ENCODE results near the gene TNFSF8. TPM values are rescaled to one million over a fixed set of nuclear protein-coding genes. Genes with fewer than 3 reads are reported as not detected.

Gene TNFSF8
- total RNA-seq, 1 donor from 2014 or later, result 1.0 TPM

GRCh38 chr9:114936581-114936980 is 6.2 kb upstream of the TNFSF8 start:
- Mint-ChIP-seq H3K36me3 (ENCODE audit: low read depth) (no peaks in the 10 kb centered on the region), H3K4me1 (peaks cover 7% of the 10 kb centered on the region), H3K27me3 (peaks cover 4% of the 10 kb centered on the region), H3K9me3 (no peaks in the 10 kb centered on the region), H3K27ac (no peak overlapping the region), H3K4me3 (no peak overlapping the region)
- POLR2A ChIA-PET, result no interaction called here
- TF ChIP-seq CTCF (IDR thresholded peaks at IDR 0.05), result no peak
- ATAC-seq (ENCODE audit: low read depth), result no peak
- CTCF ChIA-PET, result interaction anchor here (1.8 kb wide), 1 partner anchor 8 kb away, joined by 5 read pairs; no protein-coding TSS in a partner anchor
- intact Hi-C loops (cut with micrococcal nuclease), result no loop called here
- DNase-seq, result no peak

DNA sequence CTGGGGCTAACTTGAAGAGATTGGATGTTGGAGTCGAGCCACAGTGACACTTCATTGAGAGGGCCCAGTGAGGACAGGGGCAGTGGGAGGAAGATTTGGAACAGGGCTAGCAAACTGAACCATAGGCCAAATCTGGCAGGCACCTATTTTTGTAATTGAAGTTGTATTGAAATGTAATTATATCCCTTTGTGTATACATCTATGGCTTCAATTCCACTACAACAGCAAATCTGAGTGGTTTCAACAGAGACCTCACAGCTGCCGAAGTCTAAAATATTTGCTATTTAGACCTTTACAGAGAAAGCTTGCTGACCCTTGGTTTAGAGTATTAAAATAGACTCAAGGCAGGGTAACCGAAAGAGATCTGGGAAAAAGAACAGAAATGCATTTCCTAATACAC is 4.7 kb upstream of the TNFSF8 start:
- TF ChIP-seq CTCF (IDR thresholded peaks at IDR 0.05), result no peak
- no peak for ATAC-seq (ENCODE audit: low read depth)
- Mint-ChIP-seq H3K4me1 (peaks cover 17% of the 10 kb centered on the region), H3K36me3 (ENCODE audit: low read depth) (no peaks in the 10 kb centered on the region), H3K4me3 (no peak overlapping the region), H3K9me3 (no peaks in the 10 kb centered on the region), H3K27ac (no peak overlapping the region), H3K27me3 (peaks cover 4% of the 10 kb centered on the region)
- POLR2A ChIA-PET, result no interaction called here
- DNase-seq, result no peak
- CTCF ChIA-PET, result no interaction called here
- intact Hi-C loops (cut with micrococcal nuclease), result no loop called here

- ChIA-PET POLR2A (no interaction called here), CTCF (no interaction called here)
- Mint-ChIP-seq H3K4me3 (no peak overlapping the region), H3K27ac (no peak overlapping the region), H3K4me1 (peaks cover 34% of the 10 kb centered on the region), H3K36me3 (ENCODE audit: low read depth) (no peaks in the 10 kb centered on the region), H3K27me3 (peaks cover 5% of the 10 kb centered on the region), H3K9me3 (no peaks in the 10 kb centered on the region)
- intact Hi-C loops (cut with micrococcal nuclease), result no loop called here
- no peak for DNase-seq
- ATAC-seq (ENCODE audit: low read depth), result no peak
- no peak for TF ChIP-seq CTCF (IDR thresholded peaks at IDR 0.05)
These were observed 2.1 kb upstream of the TNFSF8 start for GRCh38 chr9:114932502-114932901.

DNA sequence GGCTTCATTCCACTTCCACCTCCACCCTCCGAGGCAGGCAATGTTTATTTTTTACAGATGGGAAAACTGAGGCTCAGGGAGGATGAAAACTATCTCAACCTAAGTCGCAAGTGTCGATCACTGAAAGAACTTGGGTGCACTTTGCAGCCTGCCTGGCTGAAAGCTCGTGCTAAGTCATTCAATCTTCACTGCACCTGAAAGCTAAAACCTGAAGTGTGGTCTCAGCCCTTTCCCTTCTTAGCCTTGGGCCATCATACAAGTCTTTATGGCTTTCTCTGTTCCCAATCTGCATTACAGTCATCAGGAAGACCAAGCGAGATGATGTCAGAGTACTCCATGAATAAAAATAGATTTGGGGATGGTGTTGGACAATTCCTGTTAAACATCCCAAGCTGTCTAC is 1.0 kb upstream of the TNFSF8 start:
- ATAC-seq (ENCODE audit: low read depth) (no peak), DNase-seq (no peak)
- H3K27ac Mint-ChIP-seq, result no peak overlapping the region
- H3K9me3 Mint-ChIP-seq, result no peaks in the 10 kb centered on the region
- no peaks in the 10 kb centered on the region for H3K36me3 Mint-ChIP-seq (ENCODE audit: low read depth)
- ChIA-PET POLR2A (no interaction called here), CTCF (no interaction called here)
- peaks cover 10% of the 10 kb centered on the region for H3K27me3 Mint-ChIP-seq
- intact Hi-C loops (cut with micrococcal nuclease), result no loop called here
- peaks cover 39% of the 10 kb centered on the region for H3K4me1 Mint-ChIP-seq
- no peak overlapping the region for H3K4me3 Mint-ChIP-seq
- no peak for TF ChIP-seq CTCF (IDR thresholded peaks at IDR 0.05)

DNA sequence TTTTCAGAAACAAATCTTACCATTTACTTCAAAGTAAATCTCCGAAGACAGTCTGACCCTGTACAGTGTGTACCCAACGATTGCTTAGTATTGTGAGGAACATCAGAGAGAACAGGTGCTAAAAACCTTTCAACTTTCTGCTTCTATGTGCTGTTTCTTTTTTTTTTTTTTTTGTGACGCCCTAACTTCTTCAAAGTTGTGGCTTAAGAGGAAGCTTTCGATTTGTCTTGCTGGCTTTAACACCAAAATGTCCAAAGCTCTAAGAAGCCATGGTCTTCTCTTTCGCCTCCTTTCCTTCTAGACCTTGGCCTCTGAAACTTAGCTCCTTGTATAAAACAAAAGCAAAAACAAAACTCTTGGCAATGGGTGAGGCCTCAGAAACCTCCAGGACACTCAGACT is 1.2 kb downstream of the TNFSF8 start:
- POLR2A ChIA-PET, result interaction anchor here (0.6 to 1.6 kb wide), 9 partner anchors 14 to 560 kb away, joined by 3 to 6 read pairs (median 3); no protein-coding TSS in a partner anchor
- Mint-ChIP-seq H3K27ac (peak overlapping the region; percentile 91), H3K36me3 (ENCODE audit: low read depth) (no peaks in the 10 kb centered on the region), H3K27me3 (peaks cover 14% of the 10 kb centered on the region), H3K9me3 (no peaks in the 10 kb centered on the region), H3K4me1 (peaks cover 58% of the 10 kb centered on the region), H3K4me3 (peak overlapping the region; percentile 80)
- peak; percentile 47 for ATAC-seq (ENCODE audit: low read depth)
- CTCF ChIA-PET, result interaction anchor here (1.2 to 1.9 kb wide), 4 partner anchors 8 to 144 kb away, joined by 3 to 5 read pairs (median 4); no protein-coding TSS in a partner anchor
- no peak for TF ChIP-seq CTCF (IDR thresholded peaks at IDR 0.05)
- no peak for DNase-seq
- intact Hi-C loops (cut with micrococcal nuclease), result loop anchor here (2.0 to 5.0 kb wide), 2 partner anchors 20 to 37 kb away; no protein-coding TSS in a partner anchor

All from activated B cell treated with CpG ODN at 0.5 μM for 24 hours (primary cell).